DND-41 (cell line): Measurements from ENCODE around the gene ABHD8.

Experiments
- ATAC-seq: fragments of 200-7000 bp; cut with Tn5 transposase; 3 replicates; pipeline ENCODE4 v1.9.1; 2021; ENCODE audit warnings: low read depth; ENCODE audit not compliant: insufficient read depth
- DNase-seq: peaks from one replicate; pipeline ENCODE4 v3.0.0-alpha.2; 2020
- H2AFZ ChIP-seq: 2 replicates; pipeline ENCODE4 v1.6.0; 2012; ENCODE audit warnings: low read depth, low read length
- H3K27ac ChIP-seq: 2 replicates; pipeline ENCODE4 v1.5.1; 2012; ENCODE audit warnings: low read length, inconsistent platforms
- H3K27me3 ChIP-seq: fragments of 200-600 bp; sonication (generic); 2 replicates; pipeline ENCODE4 v1.6.0; 2012; ENCODE audit warnings: low read length, mild to moderate bottlenecking, inconsistent platforms; ENCODE audit not compliant: insufficient read depth, poor library complexity
- H3K36me3 ChIP-seq: 2 replicates; pipeline ENCODE4 v1.5.1; 2012; ENCODE audit warnings: low read length, inconsistent platforms; ENCODE audit not compliant: insufficient read depth
- H3K4me1 ChIP-seq: 2 replicates; pipeline ENCODE4 v1.5.1; 2012; ENCODE audit warnings: mild to moderate bottlenecking, low read length; ENCODE audit not compliant: insufficient read depth
- H3K4me2 ChIP-seq: 2 replicates; pipeline ENCODE4 v1.6.0; 2012; ENCODE audit warnings: mild to moderate bottlenecking, moderate library complexity, low read length, inconsistent platforms; ENCODE audit not compliant: insufficient read depth
- H3K4me3 ChIP-seq, 2 experiments: fragments of 200-600 bp in 1 of 2; shearing (Covaris generic) in 1 of 2; 2 replicates each; pipeline ENCODE4 v1.5.1; 2012 to 2016; ENCODE audit warnings: inconsistent platforms in 2 of 2, low read length in 2 of 2, mild to moderate bottlenecking in 2 of 2, low read depth in 1 of 2, moderate library complexity in 1 of 2
- H3K79me2 ChIP-seq: 2 replicates; pipeline ENCODE4 v1.6.0; 2012; ENCODE audit warnings: low read length, inconsistent platforms; ENCODE audit not compliant: insufficient read depth
- H3K9ac ChIP-seq: 2 replicates; pipeline ENCODE4 v1.6.0; 2012; ENCODE audit warnings: low read depth, mild to moderate bottlenecking, inconsistent platforms, low read length, moderate library complexity
- H3K9me3 ChIP-seq: 2 replicates; pipeline ENCODE4 v1.5.1; 2012; ENCODE audit warnings: low read length, moderate library complexity, mild to moderate bottlenecking, inconsistent platforms; ENCODE audit not compliant: insufficient read depth, severe bottlenecking
- H4K20me1 ChIP-seq: 2 replicates; pipeline ENCODE4 v1.6.0; 2012; ENCODE audit warnings: low read length; ENCODE audit not compliant: insufficient read depth
- EZH2 ChIP-seq: IDR thresholded peaks from 3 replicates; pipeline ENCODE4 v1.6.1; 2012; ENCODE audit warnings: borderline replicate concordance, low read depth, mild to moderate bottlenecking, moderate library complexity, low read length, inconsistent platforms; ENCODE audit not compliant: severe bottlenecking
- TF ChIP-seq, protein P1 (sequence below): IDR thresholded peaks from 2 replicates; pipeline ENCODE4 v1.5.1; 2012; ENCODE audit warnings: borderline replicate concordance, low read length, moderate library complexity, mild to moderate bottlenecking; ENCODE audit not compliant: poor library complexity, severe bottlenecking; ENCODE audit errors: extremely low read depth

Gene ABHD8

GRCh38 chr19:17303940-17304267 lies 679 bp upstream of the ABHD8 start:
- Histone ChIP-seq H3K79me2 (peaks cover 23% of the 10 kb centered on the region), H3K4me3 (no peak overlapping the region), H3K27me3 (no peaks in the 10 kb centered on the region), H3K4me1 (peaks cover 35% of the 10 kb centered on the region), H3K4me2 (no peak overlapping the region), H2AFZ (no peak overlapping the region), H4K20me1 (no peaks in the 10 kb centered on the region), H3K9ac (no peak overlapping the region), H3K9me3 (no peaks in the 10 kb centered on the region), H3K27ac (no peak overlapping the region), H3K36me3 (peaks cover 4% of the 10 kb centered on the region)
- ATAC-seq = no peak
- DNase-seq = no peak
- TF ChIP-seq, protein P1, sequence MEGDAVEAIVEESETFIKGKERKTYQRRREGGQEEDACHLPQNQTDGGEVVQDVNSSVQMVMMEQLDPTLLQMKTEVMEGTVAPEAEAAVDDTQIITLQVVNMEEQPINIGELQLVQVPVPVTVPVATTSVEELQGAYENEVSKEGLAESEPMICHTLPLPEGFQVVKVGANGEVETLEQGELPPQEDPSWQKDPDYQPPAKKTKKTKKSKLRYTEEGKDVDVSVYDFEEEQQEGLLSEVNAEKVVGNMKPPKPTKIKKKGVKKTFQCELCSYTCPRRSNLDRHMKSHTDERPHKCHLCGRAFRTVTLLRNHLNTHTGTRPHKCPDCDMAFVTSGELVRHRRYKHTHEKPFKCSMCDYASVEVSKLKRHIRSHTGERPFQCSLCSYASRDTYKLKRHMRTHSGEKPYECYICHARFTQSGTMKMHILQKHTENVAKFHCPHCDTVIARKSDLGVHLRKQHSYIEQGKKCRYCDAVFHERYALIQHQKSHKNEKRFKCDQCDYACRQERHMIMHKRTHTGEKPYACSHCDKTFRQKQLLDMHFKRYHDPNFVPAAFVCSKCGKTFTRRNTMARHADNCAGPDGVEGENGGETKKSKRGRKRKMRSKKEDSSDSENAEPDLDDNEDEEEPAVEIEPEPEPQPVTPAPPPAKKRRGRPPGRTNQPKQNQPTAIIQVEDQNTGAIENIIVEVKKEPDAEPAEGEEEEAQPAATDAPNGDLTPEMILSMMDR = no peak
- TF ChIP-seq EZH2 = no peak

- Histone ChIP-seq H3K79me2 (peaks cover 15% of the 10 kb centered on the region), H3K4me1 (peaks cover 23% of the 10 kb centered on the region), H3K27ac (no peak overlapping the region), H3K27me3 (no peaks in the 10 kb centered on the region), H2AFZ (no peak overlapping the region), H3K9me3 (peaks cover 3% of the 10 kb centered on the region), H3K4me3 (no peak overlapping the region), H4K20me1 (no peaks in the 10 kb centered on the region), H3K4me2 (no peak overlapping the region), H3K9ac (no peak overlapping the region), H3K36me3 (peaks cover 8% of the 10 kb centered on the region)
- TF ChIP-seq, protein P1 = no peak
- no peak for TF ChIP-seq EZH2
- DNase-seq (no peak), ATAC-seq (no peak)
These were observed 646 bp downstream of the ABHD8 start for GRCh38 chr19:17302391-17303166.

- no peak for DNase-seq
- TF ChIP-seq, protein P1 = no peak
- TF ChIP-seq EZH2 = no peak
- H3K4me3 ChIP-seq = no peak overlapping the region
- H3K27ac ChIP-seq = no peak overlapping the region
- H3K27me3 ChIP-seq = no peaks in the 10 kb centered on the region
- H3K9me3 ChIP-seq = peaks cover 3% of the 10 kb centered on the region
- peaks cover 8% of the 10 kb centered on the region for H3K4me1 ChIP-seq
- peaks cover under 1% of the 10 kb centered on the region for H3K79me2 ChIP-seq
- ATAC-seq = no peak
- no peak overlapping the region for H3K4me2 ChIP-seq
- H4K20me1 ChIP-seq = no peaks in the 10 kb centered on the region
- no peak overlapping the region for H2AFZ ChIP-seq
- peaks cover 11% of the 10 kb centered on the region; the same call in 1 of the 2 replicates for H3K36me3 ChIP-seq
- H3K9ac ChIP-seq = no peak overlapping the region
These were observed 2.1 kb downstream of the ABHD8 start for GRCh38 chr19:17300992-17301619.
